HepG2 (cell line): Measurements from ENCODE around the gene TGM5. TPM values are rescaled to one million over a fixed set of nuclear protein-coding genes. Genes with fewer than 3 reads are reported as not detected.

Source experiments
- ATAC-seq: fragments of 200-7000 bp; cut with Tn5 transposase; 3 replicates; pipeline ENCODE4 v1.9.1; 2020; ENCODE audit warnings: mild to moderate bottlenecking, moderate library complexity
- BruUV-seq: library from RNA; stranded (reverse); fragments of 400-500 nt; replicated peaks from 2 replicates; lab custom pipeline; 2021; lab: Mats Ljungman, UMichigan
- CTCF ChIA-PET: fragments of 300-600 bp; formaldehyde crosslinking; extraction: SDS; loops from one replicate; lab custom pipeline; 2021; ENCODE audit warnings: low total read pairs, inconsistent platforms, low intra/inter-chr PET ratio; lab: Yijun Ruan, JAX
- POLR2A ChIA-PET: fragments of 350-600 bp; sonication (Branson Sonifier 250); formaldehyde crosslinking; loops from one replicate; lab custom pipeline; 2020; ENCODE audit warnings: antibody characterized with exemption, inconsistent platforms; lab: Yijun Ruan, JAX
- DNase-seq: peaks from one replicate; pipeline ENCODE4 v3.0.0-alpha.2; 2015; ENCODE audit warnings: low spot score
- FAIRE-seq: peaks from 3 replicates; lab custom pipeline; 2011; peaks lifted over from hg19 to GRCh38; lab: Jason Lieb, UNC
- H2AFZ ChIP-seq: one replicate; pipeline ENCODE4 v1.6.1; 2011; ENCODE audit warnings: low read length, inconsistent platforms
- H3K27ac ChIP-seq: fragments of 300-600 bp; 3 replicates; pipeline ENCODE4 v1.8.0; 2011; ENCODE audit warnings: mixed run types, mild to moderate bottlenecking, mixed read lengths, low read length, inconsistent platforms; ENCODE audit not compliant: insufficient read depth; ENCODE audit errors: extremely low read length
- H3K27me3 ChIP-seq, 2 experiments: fragments of 200-600 bp in 1 of 2; 2 replicates in 1 of 2; 3 replicates in 1 of 2; pipeline versions ENCODE4 v1.6.0 to v1.8.0; 2011; ENCODE audit warnings: low read length in 2 of 2, mild to moderate bottlenecking in 2 of 2, moderate library complexity in 2 of 2, inconsistent platforms in 1 of 2; ENCODE audit not compliant: insufficient read depth in 2 of 2, control insufficient read depth in 1 of 2
- H3K36me3 ChIP-seq, 2 experiments: fragments of 200-600 bp in 1 of 2; replicated peaks in 1 of 2; 2 replicates in 1 of 2; 3 replicates in 1 of 2; pipeline versions ENCODE4 v1.5.1 to v1.8.0; 2011; ENCODE audit warnings: low read length in 2 of 2, inconsistent platforms in 1 of 2; ENCODE audit not compliant: insufficient read depth in 2 of 2, control insufficient read depth in 1 of 2
- H3K4me1 ChIP-seq: 2 replicates; pipeline ENCODE4 v1.5.1; 2012; ENCODE audit warnings: low read length, inconsistent platforms; ENCODE audit not compliant: insufficient read depth
- H3K4me2 ChIP-seq: 2 replicates; pipeline ENCODE4 v1.6.0; 2011; ENCODE audit warnings: low read depth, low read length, inconsistent platforms
- H3K4me3 ChIP-seq, 3 experiments: fragments of 200-600 bp in 1 of 3; sonication (generic), shearing (Covaris generic) in 1 of 3; replicated peaks in 1 of 3; 2 replicates each; pipeline ENCODE4 v1.5.1; 2011 to 2016; ENCODE audit warnings: low read length in 3 of 3, inconsistent platforms in 2 of 3, low read depth in 2 of 3, mild to moderate bottlenecking in 2 of 3, control low read depth in 1 of 3, mixed read lengths in 1 of 3; ENCODE audit not compliant: insufficient read depth in 1 of 3
- H3K79me2 ChIP-seq: one replicate; pipeline ENCODE4 v1.6.1; 2011; ENCODE audit warnings: low read length, inconsistent platforms; ENCODE audit not compliant: insufficient read depth
- H3K9ac ChIP-seq: 2 replicates; pipeline ENCODE4 v1.6.0; 2011; ENCODE audit warnings: mild to moderate bottlenecking, low read depth, low read length, inconsistent platforms; ENCODE audit not compliant: insufficient read depth
- H3K9me3 ChIP-seq: 2 replicates; pipeline ENCODE4 v1.5.1; 2012; ENCODE audit warnings: mild to moderate bottlenecking, low read length
- H4K20me1 ChIP-seq: 2 replicates; pipeline ENCODE4 v1.6.0; 2011; ENCODE audit warnings: inconsistent platforms, mild to moderate bottlenecking, low read length, moderate library complexity; ENCODE audit not compliant: insufficient read depth
- GZF1 ChIP-seq: sonication (generic); formaldehyde crosslinking; IDR thresholded peaks from 2 replicates; pipeline ENCODE4 v1.5.1; 2020; ENCODE audit warnings: mild to moderate bottlenecking, missing genetic modification reagents
- HES4 ChIP-seq: sonication (generic); formaldehyde crosslinking; IDR thresholded peaks from 2 replicates; pipeline ENCODE4 v1.9.0; 2021; ENCODE audit warnings: mild to moderate bottlenecking, missing genetic modification reagents, borderline replicate concordance
- NFE2 ChIP-seq: sonication (generic); formaldehyde crosslinking; IDR thresholded peaks from 2 replicates; pipeline ENCODE4 v1.4.0; 2020; ENCODE audit warnings: missing genetic modification reagents
- POGK ChIP-seq: sonication (generic); formaldehyde crosslinking; conservative IDR thresholded peaks from 2 replicates; pipeline ENCODE4 v1.8.0; 2022; ENCODE audit warnings: mild to moderate bottlenecking, moderate library complexity, missing genetic modification reagents
- TMF1 ChIP-seq: sonication (generic); formaldehyde crosslinking; IDR thresholded peaks from 2 replicates; pipeline ENCODE4 v1.8.1; 2022; ENCODE audit warnings: low read depth, missing genetic modification reagents
- ZFP90 ChIP-seq: sonication (generic); formaldehyde crosslinking; IDR thresholded peaks from 2 replicates; pipeline ENCODE4 v1.8.0; 2022; ENCODE audit warnings: missing genetic modification reagents, mild to moderate bottlenecking, inconsistent platforms, borderline replicate concordance
- ZMYM4 ChIP-seq: sonication (generic); formaldehyde crosslinking; IDR thresholded peaks from 2 replicates; pipeline ENCODE4 v1.8.1; 2023; ENCODE audit warnings: mild to moderate bottlenecking, missing genetic modification reagents
- ZNF180 ChIP-seq: sonication (generic); formaldehyde crosslinking; IDR thresholded peaks from 2 replicates; pipeline ENCODE4 v1.4.0; 2020; ENCODE audit warnings: low read depth, missing genetic modification reagents, borderline replicate concordance
- ZNF235 ChIP-seq: sonication (generic); formaldehyde crosslinking; IDR thresholded peaks from 2 replicates; pipeline ENCODE4 v1.8.1; 2023; ENCODE audit warnings: mild to moderate bottlenecking, missing genetic modification reagents, borderline replicate concordance
- ZNF550 ChIP-seq: sonication (generic); formaldehyde crosslinking; IDR thresholded peaks from 2 replicates; pipeline ENCODE4 v1.4.0; 2020; ENCODE audit warnings: mild to moderate bottlenecking, missing genetic modification reagents, borderline replicate concordance
- ZNF558 ChIP-seq: sonication (generic); formaldehyde crosslinking; IDR thresholded peaks from 2 replicates; pipeline ENCODE4 v1.9.0; 2022; ENCODE audit warnings: mild to moderate bottlenecking, missing genetic modification reagents, borderline replicate concordance
- ZNF724P ChIP-seq: sonication (generic); formaldehyde crosslinking; IDR thresholded peaks from 2 replicates; pipeline ENCODE4 v1.8.0; 2022; ENCODE audit warnings: missing genetic modification reagents, borderline replicate concordance
- ZNF776 ChIP-seq: sonication (generic); formaldehyde crosslinking; IDR thresholded peaks from 2 replicates; pipeline ENCODE4 v1.4.0; 2020; ENCODE audit warnings: mild to moderate bottlenecking, missing genetic modification reagents
- WGBS: methylation state at CpG from one replicate; pipeline ENCODE4 v1.1.6; 2017; ENCODE audit warnings: low lambda C conversion rate; 5-methylcytosine and 5-hydroxymethylcytosine counted together
- in situ Hi-C: cut with HindIII; loops from 2 replicates; pipeline ENCODE4 v1.10.0; 2017; ENCODE audit warnings: low pct_unique_long_range_greater_than_20kb; ENCODE audit not compliant: extremely low pct_ligation_motif_present
- intact Hi-C: fragments of 100-400 bp; cut with micrococcal nuclease; formaldehyde crosslinking; loops from one replicate; pipeline ENCODE4 v1.10.0; 2022; ENCODE audit not compliant: unreplicated experiment
- polyA plus RNA-seq, 8 experiments: library from polyadenylated mRNA; depleted of rRNA in 3 of 8; stranded (reverse) in 7 of 8; unstranded in 1 of 8; fragments of >200 nt; fragmentation: Illumina TruSeq in 4 of 8; extraction: Trizol in 4 of 8; gene quantifications; 2 replicates each; pipeline versions ENCODE4 v1.2.1 to v1.2.3, GENCODE V29; 2011 to 2016; ENCODE audit warnings: low read depth in 4 of 8, missing spikeins in 1 of 8, mixed read lengths in 1 of 8; ENCODE audit not compliant: insufficient read depth in 1 of 8
- total RNA-seq, 5 experiments: library from RNA; depleted of rRNA; stranded (reverse); fragments of >200 nt; fragmentation: Illumina TruSeq; extraction: Trizol; gene quantifications; 2 replicates each; pipeline ENCODE4 v1.2.3, GENCODE V29; 2016; ENCODE audit warnings: low read depth in 1 of 5
- TF ChIP-seq, protein P1 (sequence below): sonication (generic); formaldehyde crosslinking; IDR thresholded peaks from 2 replicates; pipeline ENCODE4 v1.4.0; 2020; ENCODE audit warnings: missing genetic modification reagents

TGM5 gene
- total and polyA plus RNA-seq, 2 of the 13 experiments (the other 11 are each of a cell fraction or from before 2014, with no cell fraction given), result 0.18 to 0.65 TPM

DNA sequence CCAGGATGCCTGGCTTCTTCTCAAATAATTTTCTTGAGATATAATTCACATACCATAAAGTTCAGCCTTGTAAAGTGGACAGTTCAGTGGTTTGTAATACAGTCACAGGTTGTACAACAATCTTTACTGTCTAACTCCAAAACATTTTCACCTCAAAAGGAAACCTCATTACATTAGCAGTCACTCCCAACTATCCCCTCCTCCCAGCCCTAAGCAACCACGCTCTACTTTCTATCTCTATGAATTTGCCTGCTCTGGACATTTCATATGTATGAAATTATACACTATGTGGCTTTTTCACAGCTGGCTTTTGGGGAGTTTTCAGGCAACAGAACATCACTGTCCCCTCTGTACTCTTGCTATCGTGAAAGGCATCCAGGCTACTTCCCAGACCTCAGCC lies 17.5 kb downstream of the TGM5 start:
- no peak overlapping the region for H2AFZ ChIP-seq
- no peaks in the 10 kb centered on the region for H3K9me3 ChIP-seq
- no peak overlapping the region for H3K4me2 ChIP-seq
- H3K4me1 ChIP-seq, result no peaks in the 10 kb centered on the region
- in situ Hi-C loops, result no loop called here
- no peak for FAIRE-seq
- H3K79me2 ChIP-seq, result no peaks in the 10 kb centered on the region
- TF ChIP-seq NFE2 (no peak), ZMYM4 (no peak), TMF1 (no peak), ZNF235 (CRISPR knock-in tag) (no peak), ZNF180 (CRISPR knock-in tag) (no peak), ZNF550 (no peak), ZNF558 (CRISPR knock-in tag) (no peak), ZNF724P (CRISPR knock-in tag) (no peak), ZFP90 (CRISPR knock-in tag) (no peak), ZNF776 (CRISPR knock-in tag) (no peak), POGK (CRISPR knock-in tag) (no peak), GZF1 (CRISPR knock-in tag) (no peak), HES4 (CRISPR knock-in tag) (no peak)
- TF ChIP-seq, protein P1, sequence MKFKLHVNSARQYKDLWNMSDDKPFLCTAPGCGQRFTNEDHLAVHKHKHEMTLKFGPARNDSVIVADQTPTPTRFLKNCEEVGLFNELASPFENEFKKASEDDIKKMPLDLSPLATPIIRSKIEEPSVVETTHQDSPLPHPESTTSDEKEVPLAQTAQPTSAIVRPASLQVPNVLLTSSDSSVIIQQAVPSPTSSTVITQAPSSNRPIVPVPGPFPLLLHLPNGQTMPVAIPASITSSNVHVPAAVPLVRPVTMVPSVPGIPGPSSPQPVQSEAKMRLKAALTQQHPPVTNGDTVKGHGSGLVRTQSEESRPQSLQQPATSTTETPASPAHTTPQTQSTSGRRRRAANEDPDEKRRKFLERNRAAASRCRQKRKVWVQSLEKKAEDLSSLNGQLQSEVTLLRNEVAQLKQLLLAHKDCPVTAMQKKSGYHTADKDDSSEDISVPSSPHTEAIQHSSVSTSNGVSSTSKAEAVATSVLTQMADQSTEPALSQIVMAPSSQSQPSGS (CRISPR knock-in tag), result no peak
- POLR2A ChIA-PET, result no interaction called here
- no peak overlapping the region for H3K9ac ChIP-seq
- WGBS, result 7% methylated on average over 2 of the region's 2 CpGs
- CTCF ChIA-PET, result no interaction called here
- H3K36me3 ChIP-seq, result no peaks in the 10 kb centered on the region
- H4K20me1 ChIP-seq, result no peaks in the 10 kb centered on the region
- ATAC-seq, result no peak
- H3K27me3 ChIP-seq, result peaks cover 0 to 7% of the 10 kb centered on the region in 2 experiments; a peak in 1 of 5 replicates
- no peak overlapping the region for H3K4me3 ChIP-seq
- no peak overlapping the region for H3K27ac ChIP-seq
- DNase-seq, result no peak
- intact Hi-C loops, result no loop called here
- BruUV-seq, result no TSS peak
